VCaP (cell line): ENCODE results near the gene CMPK1.
"Not testable (repeated sequence)": the region's sequence is repeated elsewhere in the genome, so short reads cannot be mapped to it uniquely, and the experiment has no call there.

Experiments used
- H3K27ac ChIP-seq: fragments of 450-650 bp; 2 replicates; pipeline ENCODE4 v1.5.1; 2017
- TF ChIP-seq, protein P1 (sequence below): fragments of 450-650 bp; conservative IDR thresholded peaks from 2 replicates; pipeline ENCODE4 v1.5.1; 2017; ENCODE audit warnings: mild to moderate bottlenecking, moderate library complexity

Gene CMPK1

GRCh38 chr1:47333578-47333921 is at the start of gene CMPK1:
TSS of gene CMPK1 (plus strand) at chr1:47333790. CDS start at chr1:47333946, 156 bp downstream.
- TF ChIP-seq, protein P1, sequence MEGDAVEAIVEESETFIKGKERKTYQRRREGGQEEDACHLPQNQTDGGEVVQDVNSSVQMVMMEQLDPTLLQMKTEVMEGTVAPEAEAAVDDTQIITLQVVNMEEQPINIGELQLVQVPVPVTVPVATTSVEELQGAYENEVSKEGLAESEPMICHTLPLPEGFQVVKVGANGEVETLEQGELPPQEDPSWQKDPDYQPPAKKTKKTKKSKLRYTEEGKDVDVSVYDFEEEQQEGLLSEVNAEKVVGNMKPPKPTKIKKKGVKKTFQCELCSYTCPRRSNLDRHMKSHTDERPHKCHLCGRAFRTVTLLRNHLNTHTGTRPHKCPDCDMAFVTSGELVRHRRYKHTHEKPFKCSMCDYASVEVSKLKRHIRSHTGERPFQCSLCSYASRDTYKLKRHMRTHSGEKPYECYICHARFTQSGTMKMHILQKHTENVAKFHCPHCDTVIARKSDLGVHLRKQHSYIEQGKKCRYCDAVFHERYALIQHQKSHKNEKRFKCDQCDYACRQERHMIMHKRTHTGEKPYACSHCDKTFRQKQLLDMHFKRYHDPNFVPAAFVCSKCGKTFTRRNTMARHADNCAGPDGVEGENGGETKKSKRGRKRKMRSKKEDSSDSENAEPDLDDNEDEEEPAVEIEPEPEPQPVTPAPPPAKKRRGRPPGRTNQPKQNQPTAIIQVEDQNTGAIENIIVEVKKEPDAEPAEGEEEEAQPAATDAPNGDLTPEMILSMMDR: peak; percentile 24
- peak within 1 kb of the TSS; percentile 96 for H3K27ac ChIP-seq

GRCh38 chr1:47288116-47288515 is 45.5 kb upstream of the CMPK1 start:
- H3K27ac ChIP-seq: not testable (repeated sequence)

GRCh38 chr1:47294863-47295262 is 38.7 kb upstream of the CMPK1 start:
- not testable (repeated sequence) for H3K27ac ChIP-seq

DNA sequence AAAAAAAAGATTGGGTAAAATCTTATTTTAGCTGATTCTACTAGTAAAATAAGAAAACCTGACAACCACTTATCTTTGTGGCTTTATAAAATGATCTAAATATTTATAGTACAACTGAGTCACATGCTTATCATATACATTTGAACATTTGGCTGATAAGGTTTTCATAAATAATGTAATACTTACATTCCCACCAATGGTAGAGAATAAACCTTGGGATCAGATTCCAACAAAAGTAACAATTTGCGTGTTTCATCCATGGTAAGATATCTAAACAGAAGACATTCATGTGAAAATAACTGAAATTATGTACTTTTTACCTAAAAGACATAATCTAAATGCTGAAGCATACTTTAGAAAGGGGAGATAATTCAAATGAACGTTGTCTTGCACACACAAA is 38.0 kb upstream of the CMPK1 start:
- no peak overlapping the region for H3K27ac ChIP-seq
- TF ChIP-seq, protein P1: no peak

- no peak overlapping the region for H3K27ac ChIP-seq
- TF ChIP-seq, protein P1: no peak
Measured at GRCh38 chr1:47298025-47298699, 35.4 kb upstream of the CMPK1 start.

DNA sequence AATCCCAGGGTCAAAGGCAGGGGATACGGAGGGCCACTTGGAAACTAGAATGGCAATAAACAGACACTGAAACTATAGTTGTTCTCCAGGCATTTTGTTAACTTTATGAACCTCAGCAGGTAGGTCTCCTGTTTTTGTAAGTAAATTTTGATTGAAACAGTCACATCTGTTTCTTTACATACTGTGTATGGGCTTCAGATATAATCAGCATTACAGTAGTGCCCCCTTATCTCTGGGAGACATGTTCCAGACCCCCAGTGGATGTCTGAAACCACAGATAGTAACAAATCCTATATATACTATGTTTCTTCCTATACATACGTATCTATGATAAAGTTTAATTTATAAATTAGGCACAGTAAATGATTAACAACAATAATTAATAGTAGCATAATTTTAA is 31.1 kb upstream of the CMPK1 start:
- TF ChIP-seq, protein P1: no peak
- H3K27ac ChIP-seq: no peak overlapping the region

DNA sequence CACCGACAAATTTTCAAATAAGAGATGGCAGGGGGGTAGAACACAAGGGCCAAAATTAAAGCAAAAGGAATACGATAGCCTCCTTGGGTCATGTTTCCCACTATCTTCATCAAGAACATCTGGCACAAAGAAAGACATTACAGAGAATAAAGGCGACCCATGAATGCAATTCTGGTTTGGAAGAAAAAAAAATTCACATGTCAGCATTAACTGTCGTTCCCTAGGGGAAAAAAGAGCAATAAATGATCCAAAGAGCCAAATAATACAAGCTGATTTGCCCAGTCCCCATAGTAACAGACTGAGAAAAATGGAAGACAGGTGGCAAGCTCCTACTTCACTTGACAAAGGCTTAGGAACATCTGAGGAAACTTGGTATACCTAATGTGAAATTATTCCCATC is 24.2 kb upstream of the CMPK1 start:
- TF ChIP-seq, protein P1: no peak
- H3K27ac ChIP-seq: no peak overlapping the region

DNA sequence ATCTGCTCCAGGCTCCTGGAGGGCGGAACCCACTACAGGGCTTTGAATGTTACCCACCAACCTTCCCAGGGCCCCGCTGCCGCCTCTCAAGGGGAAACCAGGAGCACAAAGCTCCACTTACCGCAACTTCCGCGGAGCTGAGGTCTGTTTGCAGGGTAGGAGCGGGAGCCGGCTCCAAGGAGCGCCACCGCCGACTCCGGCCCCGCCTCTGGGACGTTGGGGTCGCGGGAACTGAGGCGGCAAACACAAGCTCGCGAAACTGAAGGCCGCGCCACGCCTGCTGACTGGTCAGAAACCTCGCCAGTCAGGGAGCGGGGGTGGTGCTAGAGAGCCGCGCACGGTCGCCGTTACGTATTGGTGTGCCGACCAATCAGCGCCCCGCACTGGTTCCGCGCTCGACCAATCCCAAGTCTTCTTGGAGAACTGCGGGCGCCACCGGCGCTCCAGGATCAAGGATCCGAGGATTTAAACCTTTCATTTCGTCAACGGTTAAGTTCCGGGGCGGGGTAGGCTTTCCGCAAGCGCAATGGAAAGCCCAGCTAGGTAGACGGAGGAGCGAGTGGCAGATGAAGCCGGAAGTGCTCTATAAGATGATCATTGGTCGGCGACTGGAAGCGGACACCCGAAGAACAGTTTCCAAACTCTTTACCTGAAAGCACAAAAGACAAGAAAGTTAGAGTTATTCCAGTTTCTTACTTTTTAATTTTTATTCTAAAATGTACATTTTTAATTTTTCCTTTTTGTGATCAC is 19.5 kb upstream of the CMPK1 start, which contains the start of gene STIL:
Gene STIL, minus strand, starts transcription at position 233 of the 750 bp plus-strand sequence. CDS start 3,828 bp downstream, outside the sequence.
- H3K27ac ChIP-seq: peak within 1 kb of the TSS; percentile 89
- TF ChIP-seq, protein P1: no peak
